ENCODE measurements around the gene NANOS2.

DNA sequence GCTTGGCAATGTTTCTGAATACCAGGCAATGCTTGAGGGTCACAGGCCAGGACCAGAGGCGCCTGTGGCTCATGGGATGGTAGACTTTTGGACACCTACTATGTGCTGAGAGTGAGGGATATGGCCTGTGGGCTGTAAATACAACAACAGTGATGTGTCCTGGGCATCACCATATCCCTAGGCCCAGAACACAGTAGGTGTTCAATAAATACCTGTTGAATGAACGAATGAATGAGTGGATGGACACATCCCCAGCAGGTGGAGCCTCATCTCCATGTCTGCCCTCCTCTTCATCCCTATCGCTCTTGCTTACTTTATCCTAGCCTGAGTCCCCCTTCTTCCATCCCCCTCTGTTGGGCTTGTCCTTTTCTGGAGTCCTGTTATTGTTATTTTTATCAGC is 16.5 kb upstream of the NANOS2 start:
- TF ChIP-seq POLR2A (IDR thresholded peaks at IDR 0.05; ENCODE audit: low read depth, low read length) (no peak), BHLHE40 (IDR thresholded peaks at IDR 0.05; ENCODE audit: low read depth, low read length) (no peak)
- TF ChIP-seq, protein P1, sequence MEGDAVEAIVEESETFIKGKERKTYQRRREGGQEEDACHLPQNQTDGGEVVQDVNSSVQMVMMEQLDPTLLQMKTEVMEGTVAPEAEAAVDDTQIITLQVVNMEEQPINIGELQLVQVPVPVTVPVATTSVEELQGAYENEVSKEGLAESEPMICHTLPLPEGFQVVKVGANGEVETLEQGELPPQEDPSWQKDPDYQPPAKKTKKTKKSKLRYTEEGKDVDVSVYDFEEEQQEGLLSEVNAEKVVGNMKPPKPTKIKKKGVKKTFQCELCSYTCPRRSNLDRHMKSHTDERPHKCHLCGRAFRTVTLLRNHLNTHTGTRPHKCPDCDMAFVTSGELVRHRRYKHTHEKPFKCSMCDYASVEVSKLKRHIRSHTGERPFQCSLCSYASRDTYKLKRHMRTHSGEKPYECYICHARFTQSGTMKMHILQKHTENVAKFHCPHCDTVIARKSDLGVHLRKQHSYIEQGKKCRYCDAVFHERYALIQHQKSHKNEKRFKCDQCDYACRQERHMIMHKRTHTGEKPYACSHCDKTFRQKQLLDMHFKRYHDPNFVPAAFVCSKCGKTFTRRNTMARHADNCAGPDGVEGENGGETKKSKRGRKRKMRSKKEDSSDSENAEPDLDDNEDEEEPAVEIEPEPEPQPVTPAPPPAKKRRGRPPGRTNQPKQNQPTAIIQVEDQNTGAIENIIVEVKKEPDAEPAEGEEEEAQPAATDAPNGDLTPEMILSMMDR (conservative IDR thresholded peaks at IDR 0.05; ENCODE audit: low read depth, low read length) = no peak
- TF ChIP-seq, protein P2, sequence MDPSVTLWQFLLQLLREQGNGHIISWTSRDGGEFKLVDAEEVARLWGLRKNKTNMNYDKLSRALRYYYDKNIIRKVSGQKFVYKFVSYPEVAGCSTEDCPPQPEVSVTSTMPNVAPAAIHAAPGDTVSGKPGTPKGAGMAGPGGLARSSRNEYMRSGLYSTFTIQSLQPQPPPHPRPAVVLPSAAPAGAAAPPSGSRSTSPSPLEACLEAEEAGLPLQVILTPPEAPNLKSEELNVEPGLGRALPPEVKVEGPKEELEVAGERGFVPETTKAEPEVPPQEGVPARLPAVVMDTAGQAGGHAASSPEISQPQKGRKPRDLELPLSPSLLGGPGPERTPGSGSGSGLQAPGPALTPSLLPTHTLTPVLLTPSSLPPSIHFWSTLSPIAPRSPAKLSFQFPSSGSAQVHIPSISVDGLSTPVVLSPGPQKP (IDR thresholded peaks at IDR 0.05; ENCODE audit: borderline replicate concordance, low read depth, low read length) = no peak
